ENCODE data around the gene KLF7.

Gene KLF7

GRCh38 chr2:207167099-207167923 is 1.6 kb upstream of the KLF7 start:
- DNase-seq (ENCODE audit: low spot score) (no peak), FAIRE-seq (no peak)

DNA sequence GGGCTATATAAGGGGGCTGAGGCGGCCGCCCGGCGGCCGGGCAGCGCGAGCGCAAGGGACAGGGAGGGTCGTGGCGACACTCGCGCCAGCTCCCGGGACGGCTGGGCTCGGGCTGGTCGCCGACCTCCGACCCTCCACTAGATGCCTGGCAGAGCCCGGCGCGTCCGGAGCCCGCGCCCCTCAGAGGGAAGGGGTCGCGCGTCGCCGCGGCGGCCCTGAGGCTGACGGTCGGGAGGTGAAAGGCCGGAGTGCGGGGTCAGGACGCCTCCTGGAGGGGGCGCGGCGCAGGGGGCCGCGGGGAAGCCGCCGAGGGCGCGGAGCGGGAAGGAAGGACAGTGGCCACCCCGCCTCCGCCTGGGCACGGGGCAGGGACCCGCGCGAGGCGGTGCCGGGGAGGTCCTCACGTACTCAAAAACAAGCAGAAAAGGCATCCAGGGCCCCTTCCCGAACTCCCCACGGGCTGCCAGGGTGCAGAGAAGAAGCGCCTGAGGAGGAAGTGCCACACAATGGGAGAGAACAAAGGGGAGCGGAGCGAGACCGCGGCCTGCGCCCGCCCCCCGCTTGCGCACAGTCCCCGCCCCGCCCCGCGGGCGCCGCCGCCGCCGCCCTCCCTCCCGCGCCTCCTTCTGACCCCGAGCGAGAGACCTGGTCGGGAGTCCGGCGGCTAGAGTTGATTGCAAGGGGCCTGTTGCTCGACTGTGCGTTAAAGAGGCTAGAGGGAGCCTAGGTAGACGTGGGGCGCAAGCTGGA is 776 bp upstream of the KLF7 start:
- FAIRE-seq (no peak), DNase-seq (ENCODE audit: low spot score) (peak; percentile 83)

DNA sequence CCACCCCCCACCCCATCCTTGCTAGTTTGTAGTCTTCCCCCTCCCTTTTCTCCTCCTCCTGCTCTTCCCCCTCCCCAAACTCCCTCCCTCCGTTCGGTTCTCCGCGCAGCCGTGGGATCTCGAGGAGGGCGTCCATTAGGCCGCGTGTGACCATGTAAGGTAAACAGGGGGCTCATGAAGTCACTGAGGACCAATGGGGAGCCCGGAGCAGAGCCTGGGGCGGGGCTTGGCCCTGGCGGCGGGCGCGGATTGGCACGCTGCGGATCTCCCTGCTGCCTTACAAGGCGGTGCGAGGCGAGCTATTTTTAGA is 246 bp upstream of the KLF7 start:
- DNase-seq (ENCODE audit: low spot score) (peak; percentile 98), FAIRE-seq (peak; percentile 52)

- DNase-seq (ENCODE audit: low spot score) (peak; percentile 11), FAIRE-seq (no peak)
Observed at GRCh38 chr2:207164006-207164831, 1.5 kb downstream of the KLF7 start.

DNA sequence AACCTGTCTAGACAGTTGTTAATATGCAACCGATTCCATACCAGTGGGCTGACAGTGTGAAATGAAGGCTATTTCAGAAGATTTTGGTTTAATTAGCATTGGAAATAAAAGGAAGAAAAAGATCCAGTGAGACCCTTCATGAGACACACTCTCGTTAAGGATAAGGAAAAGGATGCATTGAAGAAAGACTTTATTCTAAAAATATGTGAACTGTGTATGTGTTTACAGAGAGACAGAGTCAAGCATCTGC is 2.1 kb downstream of the KLF7 start:
- FAIRE-seq (no peak), DNase-seq (ENCODE audit: low spot score) (no peak)

- peak; percentile 31 for DNase-seq (ENCODE audit: low spot score)
Observed at GRCh38 chr2:207163053-207163755, 2.5 kb downstream of the KLF7 start.

DNA sequence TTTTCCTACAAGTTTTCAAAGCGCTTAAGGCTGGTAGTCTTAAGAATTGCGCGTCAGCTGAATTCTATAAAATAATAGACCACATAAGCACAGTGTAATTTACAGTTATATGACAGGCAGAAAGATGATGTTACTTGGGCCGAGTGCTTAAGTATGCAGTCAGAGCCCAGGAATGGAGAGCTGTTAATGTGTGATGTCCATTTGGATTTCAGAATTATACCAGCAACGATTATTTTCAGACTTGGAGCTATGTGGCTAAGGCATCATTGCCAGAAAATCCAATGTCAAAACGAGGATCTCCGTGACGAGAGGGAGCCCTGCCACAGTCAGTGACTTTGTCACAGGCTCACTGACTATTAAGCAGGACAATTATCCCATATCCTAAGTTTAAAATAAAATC is 3.4 kb downstream of the KLF7 start:
- FAIRE-seq, result no peak
- no peak for DNase-seq (ENCODE audit: low spot score)

More at GRCh38 chr2:207163053-207163755, 2.5 kb downstream of the KLF7 start:
- no peak for FAIRE-seq

- FAIRE-seq, result no peak
- DNase-seq (ENCODE audit: low spot score), result no peak
Observed at GRCh38 chr2:207161247-207162123, 4.3 kb downstream of the KLF7 start.

DNA sequence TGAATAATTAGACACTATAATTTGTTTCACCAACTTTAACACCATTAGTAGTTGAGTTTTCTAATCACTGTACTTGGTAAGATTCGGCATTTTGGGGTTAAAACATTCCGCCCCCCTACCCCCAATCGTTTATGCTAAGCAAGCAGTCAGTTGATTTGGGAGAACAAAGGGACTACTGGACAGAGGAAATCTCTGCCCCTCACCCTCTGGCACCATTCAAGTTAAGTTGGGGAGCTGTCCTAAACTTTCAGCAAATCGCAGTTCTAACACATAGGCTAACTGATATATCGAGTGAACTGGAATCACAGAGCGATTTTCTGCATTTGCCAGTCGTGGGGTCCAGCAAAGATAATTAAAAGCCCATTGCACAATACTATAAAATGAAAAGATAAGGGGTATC is 5.6 kb downstream of the KLF7 start:
- no peak for FAIRE-seq
- DNase-seq (ENCODE audit: low spot score), result no peak

DNA sequence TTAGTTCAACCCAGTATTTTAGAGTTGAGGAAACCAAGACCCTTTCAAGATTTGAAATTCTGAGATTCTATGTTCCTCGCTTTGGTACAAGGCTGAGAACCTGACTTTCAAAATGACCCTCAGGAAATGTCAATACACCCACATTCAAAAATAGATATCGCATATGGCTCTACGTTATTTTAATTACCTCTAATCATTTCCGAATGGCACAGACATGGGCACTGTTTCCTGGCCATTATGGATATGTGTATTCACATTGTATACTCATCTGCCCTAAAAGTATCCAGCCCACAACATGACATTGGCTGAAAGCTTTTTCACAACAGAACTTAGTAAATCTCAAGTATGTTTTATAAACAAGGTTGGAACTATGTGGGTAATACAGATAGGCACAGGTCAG is 6.7 kb downstream of the KLF7 start:
- FAIRE-seq (no peak), DNase-seq (ENCODE audit: low spot score) (no peak)

- no peak for FAIRE-seq
- no peak for DNase-seq (ENCODE audit: low spot score)
Observed at GRCh38 chr2:207157731-207158130, 8.0 kb downstream of the KLF7 start.

- no peak for DNase-seq (ENCODE audit: low spot score)
- FAIRE-seq, result no peak
Observed at GRCh38 chr2:207157162-207157481, 8.6 kb downstream of the KLF7 start.

DNA sequence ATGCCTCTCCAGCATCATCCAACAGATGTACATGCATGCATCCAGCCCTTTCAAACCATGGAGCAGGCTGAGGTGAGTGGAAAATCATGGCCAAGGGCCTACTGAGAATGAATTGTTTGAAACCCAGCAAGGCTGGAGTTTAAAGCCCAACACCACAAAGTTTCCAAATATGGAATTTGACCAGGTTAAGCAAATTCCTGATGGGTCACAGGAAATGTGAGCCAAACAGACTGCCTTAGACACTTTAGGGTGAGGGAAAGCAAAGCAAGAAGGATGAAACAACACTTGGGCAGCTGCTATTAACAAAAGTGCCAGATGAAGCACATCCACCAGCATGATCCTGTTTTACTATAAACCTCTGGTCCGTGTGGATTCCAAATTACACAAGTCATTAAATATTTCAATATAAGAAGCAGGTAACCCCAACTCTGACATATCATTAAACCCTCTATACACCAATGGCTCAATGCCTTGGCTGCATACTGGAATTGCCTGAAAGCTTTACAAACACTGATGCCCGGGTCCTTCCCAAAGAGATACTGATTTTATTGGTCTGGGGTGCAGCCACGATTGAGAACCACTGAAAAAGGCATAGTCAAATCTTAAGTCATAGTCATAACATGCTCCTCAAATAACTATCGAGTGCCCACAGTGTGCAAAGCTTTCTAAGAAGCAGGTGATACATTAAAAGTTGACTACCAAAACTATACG is 9.1 kb downstream of the KLF7 start:
- DNase-seq (ENCODE audit: low spot score) (no peak), FAIRE-seq (no peak)

GRCh38 chr2:207155516-207156444 is 10.0 kb downstream of the KLF7 start:
- FAIRE-seq (no peak), DNase-seq (ENCODE audit: low spot score) (no peak)

GRCh38 chr2:207154556-207155510 is 10.9 kb downstream of the KLF7 start:
- DNase-seq (ENCODE audit: low spot score) (no peak), FAIRE-seq (no peak)

- FAIRE-seq (no peak), DNase-seq (ENCODE audit: low spot score) (no peak)
Observed at GRCh38 chr2:207153266-207153975, 12.3 kb downstream of the KLF7 start.

DNA sequence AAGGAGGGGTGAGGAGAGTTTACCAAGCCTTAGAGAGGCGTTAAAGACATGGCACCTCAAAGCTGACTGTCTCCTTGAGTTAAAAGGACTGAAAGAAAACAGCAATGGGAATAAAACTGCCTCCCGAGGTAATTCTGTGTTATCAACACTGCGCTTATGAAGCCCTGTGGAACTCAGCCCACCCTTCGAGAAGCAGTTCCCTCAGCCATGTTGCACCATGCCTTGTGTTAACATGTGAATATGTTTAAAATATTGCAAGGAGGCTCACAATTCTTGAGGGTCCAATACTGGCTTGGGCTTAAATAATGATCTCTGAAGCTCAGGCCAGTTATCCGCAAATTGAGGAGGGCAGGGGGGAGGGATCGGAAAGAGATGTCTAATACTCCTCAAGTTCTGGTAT is 14.7 kb downstream of the KLF7 start:
- no peak for DNase-seq (ENCODE audit: low spot score)
- no peak for FAIRE-seq
